NCI-H748 treated with DMSO at 0.1 percent for 48 hours (cell line): Measurements from ENCODE around the gene GPR137.

Source experiments
- DNase-seq: peaks from one replicate; lab custom pipeline; 2025; lab: John Stamatoyannopoulos, UW

Gene GPR137

DNA sequence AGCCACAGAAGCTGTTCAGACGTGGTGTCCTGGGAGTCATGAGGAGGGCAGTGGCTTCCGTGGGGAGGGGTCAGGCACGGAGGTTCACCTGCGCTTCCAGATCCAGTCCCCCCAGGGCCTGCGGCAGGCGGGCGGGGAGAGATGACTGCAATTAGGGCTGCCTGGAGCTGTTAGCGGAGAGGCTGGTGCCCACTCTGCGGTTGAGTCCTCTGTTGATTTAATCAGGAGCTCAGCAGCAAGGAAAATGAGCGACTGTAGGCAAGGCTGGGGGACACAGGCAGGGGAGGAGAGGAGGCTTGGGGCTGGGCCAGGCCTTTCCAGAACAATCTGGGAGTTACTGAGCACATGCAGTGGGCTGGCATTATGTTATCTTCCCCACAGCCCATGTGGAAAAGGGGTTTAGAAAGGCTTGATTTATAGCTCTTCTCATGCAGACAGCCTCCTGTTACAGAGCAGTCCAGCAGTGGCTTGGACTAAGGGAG, 21.2 kb upstream of the GPR137 start:
- no peak for DNase-seq

- no peak for DNase-seq
Measured at GRCh38 chr11:64265176-64266160, 20.2 kb upstream of the GPR137 start.

- no peak for DNase-seq
Measured at GRCh38 chr11:64266339-64266738, 19.3 kb upstream of the GPR137 start.

GRCh38 chr11:64267207-64267945, 18.3 kb upstream of the GPR137 start:
- DNase-seq, result no peak

- no peak for DNase-seq
Measured at GRCh38 chr11:64268025-64268892, 17.4 kb upstream of the GPR137 start.

GRCh38 chr11:64268893-64269539, 16.6 kb upstream of the GPR137 start:
- no peak for DNase-seq

DNA sequence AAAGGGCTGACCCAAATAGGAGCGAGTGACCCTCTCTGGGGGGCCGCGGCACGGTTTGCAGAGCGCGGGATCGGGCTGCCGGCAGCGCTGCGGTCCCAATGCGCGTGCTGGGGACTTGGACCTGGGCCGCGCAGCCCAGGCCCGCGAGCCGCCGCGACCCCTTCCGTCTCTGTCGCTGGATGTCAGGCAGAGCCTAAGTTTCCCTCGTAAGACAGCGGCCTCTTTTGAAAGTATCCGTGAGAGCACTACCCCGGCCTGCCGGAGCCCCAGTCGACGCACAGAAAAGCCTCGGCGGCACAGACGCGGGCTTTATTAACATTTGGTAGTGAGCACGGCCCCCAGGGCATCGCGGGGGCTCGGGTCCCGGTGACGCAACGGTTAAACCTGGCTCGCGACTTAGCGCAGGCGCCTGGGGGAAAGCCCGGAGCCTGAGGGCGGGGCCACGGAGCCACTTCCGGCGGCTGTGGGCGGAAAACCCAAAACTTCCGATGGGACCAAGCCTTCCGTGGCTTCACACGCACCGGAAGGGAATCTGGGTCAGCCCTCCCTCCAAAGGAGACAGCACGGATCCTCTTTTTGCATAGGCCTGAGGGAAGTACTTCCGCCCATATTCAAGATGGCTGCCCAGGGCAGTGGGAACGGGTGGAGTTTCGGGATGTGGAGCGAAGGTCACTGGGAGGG, 16.0 kb upstream of the GPR137 start:
- DNase-seq, result peak; percentile 98

DNA sequence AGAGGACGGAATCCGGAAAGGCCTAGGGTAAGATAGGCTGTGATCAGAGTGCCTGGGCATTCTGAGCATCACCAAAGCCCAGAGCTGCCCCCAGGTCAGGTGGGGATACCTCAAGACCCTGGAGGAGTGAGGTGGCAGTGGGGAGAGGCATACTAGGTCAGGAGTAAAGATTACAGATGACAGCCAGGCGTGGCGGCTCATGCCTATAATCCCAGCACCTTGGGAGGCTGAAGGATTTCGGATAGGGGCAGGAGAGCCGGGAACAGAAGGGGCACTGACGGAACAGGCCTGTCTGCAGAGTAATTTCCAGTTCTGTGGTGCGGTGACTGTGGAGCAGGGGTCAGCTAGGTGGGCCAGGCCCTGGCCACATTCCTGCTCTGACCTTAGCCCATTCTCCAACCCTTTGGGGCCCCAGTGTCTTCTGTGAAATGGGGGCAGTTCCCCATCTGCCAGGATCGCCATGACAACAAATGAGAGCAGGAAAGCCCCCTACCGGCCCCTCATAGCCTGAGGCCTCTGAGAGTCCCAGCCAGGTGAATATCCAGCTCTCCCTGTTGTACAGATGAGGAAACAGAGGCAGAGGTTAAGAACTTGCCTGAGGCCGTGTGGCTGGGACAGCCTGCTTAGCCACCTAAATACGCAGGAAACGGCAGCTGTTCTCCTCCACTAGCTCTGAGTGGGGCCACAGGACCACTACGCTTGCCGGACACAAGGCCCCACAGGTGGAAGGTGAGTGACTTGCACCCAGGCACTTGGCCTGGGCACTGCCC, 10.4 kb upstream of the GPR137 start:
- DNase-seq, result no peak

DNA sequence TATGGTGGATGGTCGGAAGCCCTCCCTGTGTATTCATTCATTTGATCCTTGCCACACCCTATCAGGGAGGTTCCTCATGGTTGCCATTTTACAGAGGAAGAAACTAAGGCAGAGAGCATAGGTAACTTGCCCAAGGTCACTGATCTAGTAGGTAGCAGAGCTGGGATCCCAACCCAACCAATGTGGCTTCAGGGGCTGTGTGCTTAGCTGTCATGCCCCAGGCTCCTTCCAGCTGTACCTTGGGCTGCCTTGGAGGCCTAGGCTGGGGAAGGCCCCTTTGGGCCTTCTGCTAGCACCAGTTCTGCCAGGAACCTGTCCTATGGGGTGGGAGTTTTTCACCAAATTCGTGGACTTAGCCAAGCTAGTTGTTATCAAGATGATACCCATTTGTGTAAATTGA, 9.8 kb upstream of the GPR137 start:
- no peak for DNase-seq

- no peak for DNase-seq
Measured at GRCh38 chr11:64276653-64277431, 8.8 kb upstream of the GPR137 start.

GRCh38 chr11:64278576-64279190, 7.0 kb upstream of the GPR137 start:
- no peak for DNase-seq

DNA sequence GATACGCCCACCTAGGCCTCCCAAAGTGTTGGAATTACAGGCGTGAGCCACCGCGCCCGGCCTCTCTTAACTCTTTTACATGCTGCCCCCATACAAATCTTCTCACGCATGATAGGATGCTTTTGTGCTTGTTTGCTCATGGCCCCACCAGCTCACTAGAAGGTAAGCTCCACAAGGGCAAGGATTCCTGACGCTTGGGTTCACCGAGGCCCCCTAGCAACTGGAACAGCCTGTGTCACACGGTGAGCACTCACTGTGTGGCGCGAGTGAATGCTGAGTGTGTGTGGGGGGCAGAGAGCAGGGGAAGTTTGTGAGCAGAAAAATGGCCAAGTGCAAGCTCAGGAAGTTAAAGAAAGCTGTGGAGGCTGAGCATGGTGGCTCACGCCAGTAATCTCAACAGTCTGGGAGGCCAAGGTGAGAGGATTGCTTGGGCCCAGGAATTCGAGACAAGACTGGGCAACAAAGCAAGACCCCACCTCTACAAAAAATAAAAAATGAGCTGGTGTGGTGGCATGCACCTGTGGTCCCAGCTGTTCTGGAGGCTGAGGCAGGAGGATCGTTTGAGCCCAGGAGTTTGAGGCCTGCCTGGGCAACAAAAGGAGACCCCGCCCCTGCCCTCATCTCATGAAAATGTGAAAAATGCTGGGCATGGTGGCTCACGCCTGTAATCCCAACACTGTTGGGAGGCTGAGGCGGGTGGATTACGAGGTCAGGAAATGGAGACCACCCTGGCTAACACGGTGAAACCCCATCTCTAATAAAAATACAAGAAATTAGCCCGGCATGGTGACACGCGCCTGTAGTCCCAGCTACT, 3.5 kb upstream of the GPR137 start:
- no peak for DNase-seq

- DNase-seq, result no peak
Measured at GRCh38 chr11:64283092-64283491, 2.6 kb upstream of the GPR137 start.

DNA sequence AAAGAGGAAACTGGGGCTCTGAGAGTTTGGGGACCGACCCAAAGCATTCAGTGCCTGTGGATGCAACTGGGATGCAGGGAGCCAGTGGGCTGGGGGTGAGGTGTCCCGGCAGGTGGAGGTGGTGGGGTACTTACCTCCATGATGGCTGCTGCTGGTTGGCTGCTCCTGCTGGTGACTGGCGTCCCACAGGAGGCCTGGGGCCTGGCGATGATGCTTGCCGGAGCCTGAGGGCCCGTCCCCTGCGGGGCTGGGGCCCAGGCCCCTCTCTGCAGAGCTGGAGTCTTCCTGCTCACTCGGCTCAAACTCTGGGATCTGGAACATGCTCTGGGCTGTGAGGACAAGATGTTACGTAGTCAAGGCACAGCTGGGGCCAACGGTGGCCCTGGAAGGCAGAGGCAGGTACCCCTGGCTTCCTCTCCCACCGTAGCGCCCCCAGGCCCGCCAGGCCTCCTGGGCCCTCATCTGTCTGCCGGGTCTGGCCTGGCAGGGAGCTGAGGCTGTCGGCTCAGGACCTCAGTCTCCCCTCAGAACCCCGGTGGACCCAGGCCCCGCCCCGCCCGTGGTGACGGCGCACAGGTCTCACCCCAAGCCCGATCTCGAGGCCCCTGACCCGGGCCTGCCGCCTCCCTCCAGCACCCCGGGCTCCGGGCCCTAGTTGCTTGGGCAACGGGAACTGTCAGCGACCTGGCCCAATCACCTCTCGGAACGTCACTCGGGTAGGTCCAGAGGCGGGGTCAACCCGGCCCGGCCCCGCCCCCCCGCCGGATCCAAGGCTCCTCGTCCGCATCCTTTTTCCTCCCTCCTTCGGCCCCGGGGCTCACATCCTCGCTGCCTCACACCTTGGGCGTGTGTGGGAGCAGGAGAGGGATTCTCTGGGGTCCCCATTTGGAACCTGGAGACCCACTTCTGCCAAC, 1.3 kb upstream of the GPR137 start, which contains the start of gene BAD:
BAD (minus strand) TSS at position 618 of the 914 bp plus-strand sequence; CDS start at position 321, 297 bp downstream.
- DNase-seq, result peak; percentile 77

DNA sequence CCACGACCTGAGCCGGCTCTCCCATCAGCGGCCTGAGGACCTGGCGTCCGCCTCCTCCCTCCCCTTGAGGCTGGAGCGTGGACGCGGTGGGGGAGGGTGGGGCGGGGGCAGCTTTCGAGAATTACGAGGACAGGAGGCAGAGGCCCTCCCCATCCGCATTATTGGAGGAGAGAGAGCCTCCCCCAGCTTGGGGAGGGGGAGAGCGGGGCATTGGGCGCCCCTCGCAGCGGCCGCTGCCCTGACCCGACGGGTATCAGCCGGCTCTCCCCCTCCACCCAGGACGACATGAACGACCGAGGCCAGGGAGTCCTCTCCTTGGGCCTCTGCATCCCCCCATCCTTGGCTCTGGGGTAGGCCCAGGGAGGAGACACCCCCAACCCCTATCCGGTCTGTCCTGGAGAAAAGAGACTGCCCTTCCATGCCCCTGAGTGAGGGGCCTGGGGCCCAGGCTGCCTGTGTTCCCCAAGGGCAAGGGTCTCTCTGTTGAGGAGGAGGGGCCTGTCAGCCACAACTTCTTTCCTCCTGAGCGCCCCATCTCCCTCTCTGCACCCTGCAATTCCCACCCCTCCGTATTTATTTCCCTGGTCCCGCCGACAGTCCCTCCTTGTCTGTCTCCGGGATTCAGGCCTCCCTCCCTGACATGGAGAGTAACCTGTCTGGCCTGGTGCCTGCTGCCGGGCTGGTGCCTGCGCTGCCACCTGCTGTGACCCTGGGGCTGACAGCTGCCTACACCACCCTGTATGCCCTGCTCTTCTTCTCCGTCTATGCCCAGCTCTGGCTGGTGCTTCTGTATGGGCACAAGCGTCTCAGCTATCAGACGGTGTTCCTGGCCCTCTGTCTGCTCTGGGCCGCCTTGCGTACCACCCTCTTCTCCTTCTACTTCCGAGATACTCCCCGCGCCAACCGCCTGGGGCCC, 495 bp downstream of the GPR137 start:
- DNase-seq, result no peak

GRCh38 chr11:64286801-64287159, 1.1 kb downstream of the GPR137 start:
- DNase-seq, result no peak
